Heart left ventricle (tissue), 13 donors: ENCODE data around the gene GABARAPL2.

Experiments used
- POLR2A ChIP-seq, 2 donors: fragments of 450-650 bp; IDR thresholded peaks; one replicate each; pipeline ENCODE4 v1.6.1; 2017; ENCODE audit warnings: antibody characterized with exemption in 2 of 2, mild to moderate bottlenecking in 2 of 2, moderate library complexity in 2 of 2
- TF ChIP-seq, protein P1 (sequence below), 12 donors: fragments of 200-600 bp; sonication (generic) in 4 of 12; IDR thresholded peaks; one replicate each; pipeline versions ENCODE4 v1.5.0 to v1.8.0; 2018 to 2022; ENCODE audit warnings: antibody characterized with exemption in 12 of 12, mild to moderate bottlenecking in 5 of 12
- donor health status: ischemic (EF 13 %, LVEDD 7.1; RV severe dilation, severe dysfunction).
- donor health status: DM: no; HTN: yes; CAD: no.
- donor health status: DM: no; HTN: no; CAD: no.
- donor health status: ischemic (EF 25% LVEDD 6.9; RV normal size, moderate dysfunction).
- donor health status: ischemic (EF 25% LVEDD 5.7; RV mildly dilated, moderate dysfunction).
- donor health status: ischemic (EF 35%, LVEDD 5.7; RV mildly dilated, moderate dysfunction).
- donor health status: nonischemic (EF 11% LVEDD 7.7; RV severe dilation, severe dysfunction).
- donor health status: DM: yes; HTN: yes; CAD: no.
- donor health status: PGD.
- donor health status: ischemic (EF 29% LVEDD 5.4; RV normal size, mild dysfunction).
- donor health status: nonischemic (EF 23%, LVEDD 6.1; RV moderate dilation, normal function).

DNA sequence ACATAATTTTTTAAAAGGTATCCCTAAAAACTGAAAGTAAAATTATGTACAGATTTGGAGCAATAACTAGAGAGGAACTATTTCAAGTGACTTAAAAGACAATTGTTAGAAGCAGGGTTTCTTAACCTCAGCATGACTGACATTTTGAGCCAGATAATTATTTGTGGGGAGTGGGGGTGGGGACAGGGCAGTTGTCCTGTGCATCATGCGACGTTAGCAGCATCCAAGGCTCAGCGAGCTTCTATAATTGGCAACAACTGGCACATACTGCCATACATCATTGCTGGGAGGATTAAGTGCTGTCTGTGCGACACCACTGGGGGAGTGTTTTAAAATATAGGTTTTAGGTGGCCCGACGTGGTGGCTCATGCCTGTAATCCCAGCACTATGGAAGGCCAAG lies 27.1 kb downstream of the GABARAPL2 start:
- TF ChIP-seq, protein P1, sequence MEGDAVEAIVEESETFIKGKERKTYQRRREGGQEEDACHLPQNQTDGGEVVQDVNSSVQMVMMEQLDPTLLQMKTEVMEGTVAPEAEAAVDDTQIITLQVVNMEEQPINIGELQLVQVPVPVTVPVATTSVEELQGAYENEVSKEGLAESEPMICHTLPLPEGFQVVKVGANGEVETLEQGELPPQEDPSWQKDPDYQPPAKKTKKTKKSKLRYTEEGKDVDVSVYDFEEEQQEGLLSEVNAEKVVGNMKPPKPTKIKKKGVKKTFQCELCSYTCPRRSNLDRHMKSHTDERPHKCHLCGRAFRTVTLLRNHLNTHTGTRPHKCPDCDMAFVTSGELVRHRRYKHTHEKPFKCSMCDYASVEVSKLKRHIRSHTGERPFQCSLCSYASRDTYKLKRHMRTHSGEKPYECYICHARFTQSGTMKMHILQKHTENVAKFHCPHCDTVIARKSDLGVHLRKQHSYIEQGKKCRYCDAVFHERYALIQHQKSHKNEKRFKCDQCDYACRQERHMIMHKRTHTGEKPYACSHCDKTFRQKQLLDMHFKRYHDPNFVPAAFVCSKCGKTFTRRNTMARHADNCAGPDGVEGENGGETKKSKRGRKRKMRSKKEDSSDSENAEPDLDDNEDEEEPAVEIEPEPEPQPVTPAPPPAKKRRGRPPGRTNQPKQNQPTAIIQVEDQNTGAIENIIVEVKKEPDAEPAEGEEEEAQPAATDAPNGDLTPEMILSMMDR (IDR thresholded peaks at IDR 0.05), result no peak
- no peak for TF ChIP-seq POLR2A (IDR thresholded peaks at IDR 0.05)
